Ishikawa (cell line): ENCODE measurements around the gene KREMEN1.

Experiments
- CEBPB ChIP-seq: IDR thresholded peaks from 2 replicates; pipeline ENCODE4 v1.6.1; 2012
- CREB1 ChIP-seq: IDR thresholded peaks from 2 replicates; pipeline ENCODE4 v1.6.1; 2012; ENCODE audit warnings: low read depth
- EGR1 ChIP-seq: IDR thresholded peaks from 2 replicates; pipeline ENCODE4 v1.6.1; 2012
- EP300 ChIP-seq: IDR thresholded peaks from 2 replicates; pipeline ENCODE4 v1.6.1; 2012; ENCODE audit warnings: borderline replicate concordance
- MAX ChIP-seq: IDR thresholded peaks from 2 replicates; pipeline ENCODE4 v1.6.1; 2012
- RAD21 ChIP-seq: IDR thresholded peaks from 2 replicates; pipeline ENCODE4 v1.6.1; 2012; ENCODE audit warnings: low read depth
- REST ChIP-seq: IDR thresholded peaks from 2 replicates; pipeline ENCODE4 v1.6.1; 2012; ENCODE audit warnings: low read depth, mild to moderate bottlenecking
- TAF1 ChIP-seq: IDR thresholded peaks from 2 replicates; pipeline ENCODE4 v1.6.1; 2012; ENCODE audit warnings: low read depth, mild to moderate bottlenecking
- TCF12 ChIP-seq: IDR thresholded peaks from 2 replicates; pipeline ENCODE4 v1.6.1; 2012; ENCODE audit warnings: low read depth
- USF1 ChIP-seq: IDR thresholded peaks from 2 replicates; pipeline ENCODE4 v1.6.1; 2012
- YY1 ChIP-seq: IDR thresholded peaks from 2 replicates; pipeline ENCODE4 v1.6.1; 2012; ENCODE audit warnings: low read depth
- ZBTB7A ChIP-seq: IDR thresholded peaks from 2 replicates; pipeline ENCODE4 v1.6.1; 2012; ENCODE audit warnings: low read depth

- TF ChIP-seq YY1 (no peak), REST (no peak), EP300 (no peak), TAF1 (no peak), CEBPB (no peak), USF1 (no peak), MAX (no peak), RAD21 (no peak), CREB1 (no peak), TCF12 (no peak), EGR1 (no peak), ZBTB7A (no peak)
Observed at GRCh38 chr22:29216873-29217666, 144.2 kb downstream of the KREMEN1 start.
